Measurements from ENCODE around the gene FCGR1A.
"Not testable (repeated sequence)": the region's sequence is repeated elsewhere in the genome, so short reads cannot be mapped to it uniquely, and the experiment has no call there.

FCGR1A gene

DNA sequence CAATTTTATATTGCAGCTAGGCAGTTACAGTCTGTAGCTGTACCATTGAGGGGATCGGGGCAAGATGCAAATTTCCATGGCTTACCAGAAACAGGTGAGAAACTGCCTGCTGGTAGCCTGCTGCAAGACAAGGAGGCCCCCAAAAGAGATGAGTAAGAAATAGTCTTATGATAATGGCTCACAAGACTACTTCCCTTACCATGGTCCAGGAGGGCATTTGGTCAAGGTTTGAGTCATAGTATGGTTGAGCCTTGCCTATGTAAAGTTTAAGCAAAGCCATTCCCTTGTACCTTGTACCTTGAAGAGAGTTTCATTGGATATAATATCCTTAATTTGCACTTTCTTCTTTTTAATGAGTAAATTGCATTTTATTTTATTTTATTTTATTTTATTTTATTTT lies 30.3 kb upstream of the FCGR1A start:
- not testable (repeated sequence) for H3K27me3 ChIP-seq (ENCODE audit: control insufficient read depth in 1 of 2, insufficient read depth in 2 of 2, low read length in 2 of 2); H3K27ac ChIP-seq (ENCODE audit: low read length); H3K36me3 ChIP-seq (ENCODE audit: control insufficient read depth in 2 of 2, insufficient read depth in 2 of 2, low read length in 2 of 2); H3K9me3 ChIP-seq (ENCODE audit: control insufficient read depth in 2 of 2, low read length in 2 of 2); H3K9ac ChIP-seq (ENCODE audit: low read length in 2 of 2); H3K4me1 ChIP-seq (ENCODE audit: control insufficient read depth, insufficient read depth, low read length); H3K4me3 ChIP-seq (ENCODE audit: low read length in 2 of 2)

DNA sequence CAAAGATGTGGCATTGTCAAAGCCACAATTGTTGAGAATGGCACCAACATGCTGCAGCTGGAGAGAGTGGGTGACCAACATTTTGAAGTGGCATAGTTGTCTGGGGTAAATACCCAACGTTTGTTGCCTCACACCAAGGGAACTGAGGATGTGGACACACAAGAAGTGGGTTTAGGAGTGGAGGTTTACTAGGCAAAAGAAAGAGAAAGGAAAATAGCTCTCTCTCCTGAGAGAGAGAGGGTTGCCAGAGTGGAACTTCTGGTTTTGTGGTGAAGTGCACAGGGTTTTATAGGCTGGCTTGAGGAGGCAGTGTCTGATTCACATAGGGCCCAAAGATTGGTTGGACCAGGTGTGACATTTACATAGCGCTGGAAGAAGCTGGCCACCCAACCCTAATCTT lies 29.0 kb upstream of the FCGR1A start:
- not testable (repeated sequence) for H3K27ac ChIP-seq (ENCODE audit: low read length); H3K27me3 ChIP-seq (ENCODE audit: control insufficient read depth in 1 of 2, insufficient read depth in 2 of 2, low read length in 2 of 2); H3K4me3 ChIP-seq (ENCODE audit: low read length in 2 of 2); H3K9me3 ChIP-seq (ENCODE audit: control insufficient read depth in 2 of 2, low read length in 2 of 2); H3K36me3 ChIP-seq (ENCODE audit: control insufficient read depth in 2 of 2, insufficient read depth in 2 of 2, low read length in 2 of 2); H3K4me1 ChIP-seq (ENCODE audit: control insufficient read depth, insufficient read depth, low read length); H3K9ac ChIP-seq (ENCODE audit: low read length in 2 of 2)

DNA sequence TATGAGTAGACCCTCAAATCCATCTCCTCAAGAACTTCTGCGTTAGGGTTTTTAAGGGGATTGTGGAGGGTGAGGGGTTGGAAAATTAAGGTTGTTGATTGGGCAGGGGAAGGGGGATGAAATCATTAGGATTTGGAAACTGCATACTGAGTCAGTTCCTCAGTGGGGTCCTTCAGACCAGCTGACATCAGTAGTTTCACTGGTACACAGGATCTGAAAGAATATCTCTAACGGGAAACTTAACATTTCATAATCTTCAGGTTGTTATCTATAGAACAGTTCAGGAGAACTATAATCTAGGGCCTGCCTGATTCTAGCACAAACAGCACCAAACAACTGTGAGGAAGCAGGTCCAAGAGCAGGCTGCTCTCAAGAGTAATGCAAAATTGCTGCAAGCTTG lies 27.2 kb upstream of the FCGR1A start:
- H3K9ac ChIP-seq (ENCODE audit: low read length in 2 of 2); H3K36me3 ChIP-seq (ENCODE audit: control insufficient read depth in 2 of 2, insufficient read depth in 2 of 2, low read length in 2 of 2); H3K9me3 ChIP-seq (ENCODE audit: control insufficient read depth in 2 of 2, low read length in 2 of 2); H3K4me1 ChIP-seq (ENCODE audit: control insufficient read depth, insufficient read depth, low read length); H3K27me3 ChIP-seq (ENCODE audit: control insufficient read depth in 1 of 2, insufficient read depth in 2 of 2, low read length in 2 of 2); H3K27ac ChIP-seq (ENCODE audit: low read length); H3K4me3 ChIP-seq (ENCODE audit: low read length in 2 of 2): not testable (repeated sequence)

DNA sequence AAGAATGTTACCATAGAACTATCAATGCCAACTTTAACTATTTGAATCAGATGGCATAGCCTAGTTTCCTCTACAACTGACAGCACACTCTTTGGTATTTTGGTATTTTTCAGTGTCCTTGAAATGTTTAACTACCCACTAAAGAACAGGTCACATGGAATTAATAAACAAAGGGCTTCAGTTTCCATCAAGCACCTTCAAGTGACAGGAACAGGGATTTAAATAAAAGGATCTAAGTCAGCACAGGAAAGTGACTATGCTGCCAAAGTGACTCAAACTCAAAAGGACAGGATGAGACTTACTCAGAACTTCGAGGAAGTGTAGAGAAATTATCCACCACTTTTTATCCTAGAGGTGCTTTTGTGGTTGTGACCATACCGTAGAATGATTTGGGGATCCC lies 20.2 kb upstream of the FCGR1A start:
- not testable (repeated sequence) for H3K27ac ChIP-seq (ENCODE audit: low read length); H3K9me3 ChIP-seq (ENCODE audit: control insufficient read depth in 2 of 2, low read length in 2 of 2); H3K36me3 ChIP-seq (ENCODE audit: control insufficient read depth in 2 of 2, insufficient read depth in 2 of 2, low read length in 2 of 2); H3K4me1 ChIP-seq (ENCODE audit: control insufficient read depth, insufficient read depth, low read length); H3K9ac ChIP-seq (ENCODE audit: low read length in 2 of 2); H3K27me3 ChIP-seq (ENCODE audit: control insufficient read depth in 1 of 2, insufficient read depth in 2 of 2, low read length in 2 of 2); H3K4me3 ChIP-seq (ENCODE audit: low read length in 2 of 2)

DNA sequence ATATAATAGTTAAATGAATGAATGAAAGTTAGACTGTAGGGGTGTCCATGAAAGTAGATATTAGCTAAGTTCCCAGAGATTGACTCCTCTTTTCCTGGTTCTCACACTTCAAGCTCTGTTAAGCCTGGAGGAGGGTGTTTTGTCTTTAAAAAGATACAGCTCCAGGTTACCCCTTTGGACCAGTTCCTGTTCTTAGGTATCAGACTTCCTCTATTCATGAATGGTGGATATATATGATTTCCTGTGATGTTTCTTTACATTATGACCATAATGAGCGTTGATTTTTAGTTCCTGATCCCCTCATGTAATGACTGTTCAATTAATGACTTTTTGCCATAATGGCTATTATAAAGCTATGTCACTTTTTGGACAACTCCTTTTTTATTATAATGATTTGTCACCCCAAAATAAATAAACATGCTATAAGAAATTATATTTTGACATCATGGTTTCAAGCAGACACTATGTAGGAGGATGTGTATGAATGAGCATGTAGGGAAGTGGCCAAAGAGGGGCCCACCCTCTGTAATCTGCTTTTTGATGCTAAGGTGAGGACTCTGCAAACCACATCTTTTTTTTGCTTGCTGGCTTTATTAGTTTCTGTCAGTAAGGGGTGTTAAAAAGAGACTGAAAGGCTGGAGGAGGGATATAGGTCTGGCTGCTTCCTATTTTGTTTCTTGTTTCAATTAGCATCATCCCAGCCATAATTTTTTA lies 18.2 kb upstream of the FCGR1A start:
- not testable (repeated sequence) for H3K4me1 ChIP-seq (ENCODE audit: control insufficient read depth, insufficient read depth, low read length); H3K36me3 ChIP-seq (ENCODE audit: control insufficient read depth in 2 of 2, insufficient read depth in 2 of 2, low read length in 2 of 2); H3K27me3 ChIP-seq (ENCODE audit: control insufficient read depth in 1 of 2, insufficient read depth in 2 of 2, low read length in 2 of 2); H3K27ac ChIP-seq (ENCODE audit: low read length); H3K9me3 ChIP-seq (ENCODE audit: control insufficient read depth in 2 of 2, low read length in 2 of 2); H3K4me3 ChIP-seq (ENCODE audit: low read length in 2 of 2); H3K9ac ChIP-seq (ENCODE audit: low read length in 2 of 2)

DNA sequence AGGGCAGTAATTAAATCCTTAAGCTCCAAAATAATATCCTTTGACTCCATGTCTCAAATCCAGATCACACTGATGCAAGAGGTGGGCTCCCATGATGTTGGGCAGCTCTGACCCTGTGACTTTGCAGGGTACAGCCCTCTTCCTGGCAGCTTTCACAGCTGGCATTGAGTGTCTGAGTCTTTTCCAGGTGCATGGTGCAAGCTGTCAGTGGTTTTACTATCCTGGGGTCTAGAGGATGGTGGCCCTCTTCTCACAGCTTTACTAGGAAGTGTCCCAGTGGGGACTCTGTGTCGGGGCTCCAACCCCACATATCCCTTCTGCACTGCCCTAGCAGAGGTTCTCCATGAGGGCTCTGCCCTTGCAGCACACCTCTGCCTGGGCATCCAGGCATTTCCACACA lies 16.3 kb upstream of the FCGR1A start:
- H3K9me3 ChIP-seq (ENCODE audit: control insufficient read depth in 2 of 2, low read length in 2 of 2); H3K27ac ChIP-seq (ENCODE audit: low read length); H3K36me3 ChIP-seq (ENCODE audit: control insufficient read depth in 2 of 2, insufficient read depth in 2 of 2, low read length in 2 of 2); H3K9ac ChIP-seq (ENCODE audit: low read length in 2 of 2); H3K4me1 ChIP-seq (ENCODE audit: control insufficient read depth, insufficient read depth, low read length); H3K27me3 ChIP-seq (ENCODE audit: control insufficient read depth in 1 of 2, insufficient read depth in 2 of 2, low read length in 2 of 2); H3K4me3 ChIP-seq (ENCODE audit: low read length in 2 of 2): not testable (repeated sequence)

DNA sequence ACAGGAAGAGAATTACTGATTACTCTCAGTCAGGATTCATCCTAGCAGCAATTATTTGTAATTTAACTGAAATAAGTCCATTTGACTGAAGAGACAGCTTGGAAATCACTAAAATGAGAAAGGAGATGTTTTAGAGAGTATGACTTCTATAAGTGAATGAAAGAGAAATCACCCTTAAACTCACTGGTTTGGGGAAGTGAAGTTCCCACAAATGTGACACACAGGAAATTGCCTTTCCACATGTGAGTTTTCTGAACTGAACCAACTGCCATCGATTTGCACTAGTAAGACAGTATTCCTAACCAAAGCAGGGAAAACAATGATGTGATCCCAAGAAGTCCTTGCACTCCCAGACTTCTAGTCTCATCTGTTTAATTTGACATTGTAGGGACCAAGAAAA lies 13.3 kb upstream of the FCGR1A start:
- H3K36me3 ChIP-seq (ENCODE audit: control insufficient read depth in 2 of 2, insufficient read depth in 2 of 2, low read length in 2 of 2); H3K9me3 ChIP-seq (ENCODE audit: control insufficient read depth in 2 of 2, low read length in 2 of 2); H3K9ac ChIP-seq (ENCODE audit: low read length in 2 of 2); H3K4me1 ChIP-seq (ENCODE audit: control insufficient read depth, insufficient read depth, low read length); H3K27ac ChIP-seq (ENCODE audit: low read length); H3K27me3 ChIP-seq (ENCODE audit: control insufficient read depth in 1 of 2, insufficient read depth in 2 of 2, low read length in 2 of 2); H3K4me3 ChIP-seq (ENCODE audit: low read length in 2 of 2): not testable (repeated sequence)

DNA sequence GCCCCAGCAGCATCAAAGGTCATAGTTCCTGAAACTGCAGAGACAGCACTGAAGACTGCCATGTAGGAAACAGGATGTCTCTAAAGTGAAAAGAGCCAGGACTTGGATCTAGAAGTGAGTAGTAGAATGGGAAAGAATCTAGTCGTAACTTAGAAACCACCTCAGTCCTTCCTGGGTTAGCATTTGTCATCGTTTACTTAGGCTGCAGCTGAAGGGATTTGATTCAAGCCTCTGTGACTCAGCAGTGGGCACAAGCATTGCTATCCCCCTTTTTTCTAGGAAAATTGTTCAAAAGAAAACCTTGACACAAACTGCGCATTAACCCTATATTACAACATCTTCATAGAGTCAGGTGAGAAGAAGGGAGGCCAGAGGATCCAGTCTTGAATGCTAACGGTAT lies 11.8 kb upstream of the FCGR1A start:
- H3K4me3 ChIP-seq (ENCODE audit: low read length in 2 of 2); H3K9me3 ChIP-seq (ENCODE audit: control insufficient read depth in 2 of 2, low read length in 2 of 2); H3K4me1 ChIP-seq (ENCODE audit: control insufficient read depth, insufficient read depth, low read length); H3K27me3 ChIP-seq (ENCODE audit: control insufficient read depth in 1 of 2, insufficient read depth in 2 of 2, low read length in 2 of 2); H3K27ac ChIP-seq (ENCODE audit: low read length); H3K36me3 ChIP-seq (ENCODE audit: control insufficient read depth in 2 of 2, insufficient read depth in 2 of 2, low read length in 2 of 2); H3K9ac ChIP-seq (ENCODE audit: low read length in 2 of 2): not testable (repeated sequence)

DNA sequence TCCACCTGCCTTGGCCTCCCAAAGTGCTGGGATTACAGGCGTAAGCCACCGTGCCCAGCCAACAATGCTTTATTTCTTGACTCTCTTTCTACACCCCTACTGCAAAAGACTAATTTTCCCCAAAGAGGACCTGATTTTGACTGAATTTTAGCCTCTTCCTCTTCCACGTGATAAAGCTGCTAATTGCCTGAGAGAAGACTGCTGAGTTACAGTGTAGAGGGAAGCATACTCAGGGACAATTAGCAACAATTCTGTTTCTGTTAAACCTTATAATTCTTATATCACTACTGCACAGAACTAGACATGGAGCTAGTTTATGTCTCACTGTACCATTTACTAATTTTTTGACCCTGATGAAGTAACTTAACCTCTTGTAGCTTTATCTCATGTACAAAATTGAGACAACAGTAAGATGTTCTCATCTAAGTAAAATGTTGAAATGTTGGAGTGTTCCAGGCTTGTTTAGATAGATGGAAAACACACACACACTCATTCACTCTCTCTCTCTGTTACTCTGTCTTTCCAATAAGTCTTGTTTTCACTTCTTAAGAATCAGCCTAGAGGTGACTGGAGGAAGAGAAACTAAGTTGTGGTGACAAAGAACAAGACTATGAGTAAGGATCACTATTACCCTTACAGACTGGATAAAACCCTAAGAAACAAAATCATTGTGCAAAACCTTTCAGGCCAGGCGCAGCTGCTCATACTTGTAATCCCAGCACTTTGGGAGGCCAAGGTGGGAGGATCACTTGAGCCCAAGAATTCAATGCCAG lies 10.7 kb upstream of the FCGR1A start:
- not testable (repeated sequence) for H3K27me3 ChIP-seq (ENCODE audit: control insufficient read depth in 1 of 2, insufficient read depth in 2 of 2, low read length in 2 of 2); H3K4me3 ChIP-seq (ENCODE audit: low read length in 2 of 2); H3K36me3 ChIP-seq (ENCODE audit: control insufficient read depth in 2 of 2, insufficient read depth in 2 of 2, low read length in 2 of 2); H3K9me3 ChIP-seq (ENCODE audit: control insufficient read depth in 2 of 2, low read length in 2 of 2); H3K27ac ChIP-seq (ENCODE audit: low read length); H3K4me1 ChIP-seq (ENCODE audit: control insufficient read depth, insufficient read depth, low read length); H3K9ac ChIP-seq (ENCODE audit: low read length in 2 of 2)

DNA sequence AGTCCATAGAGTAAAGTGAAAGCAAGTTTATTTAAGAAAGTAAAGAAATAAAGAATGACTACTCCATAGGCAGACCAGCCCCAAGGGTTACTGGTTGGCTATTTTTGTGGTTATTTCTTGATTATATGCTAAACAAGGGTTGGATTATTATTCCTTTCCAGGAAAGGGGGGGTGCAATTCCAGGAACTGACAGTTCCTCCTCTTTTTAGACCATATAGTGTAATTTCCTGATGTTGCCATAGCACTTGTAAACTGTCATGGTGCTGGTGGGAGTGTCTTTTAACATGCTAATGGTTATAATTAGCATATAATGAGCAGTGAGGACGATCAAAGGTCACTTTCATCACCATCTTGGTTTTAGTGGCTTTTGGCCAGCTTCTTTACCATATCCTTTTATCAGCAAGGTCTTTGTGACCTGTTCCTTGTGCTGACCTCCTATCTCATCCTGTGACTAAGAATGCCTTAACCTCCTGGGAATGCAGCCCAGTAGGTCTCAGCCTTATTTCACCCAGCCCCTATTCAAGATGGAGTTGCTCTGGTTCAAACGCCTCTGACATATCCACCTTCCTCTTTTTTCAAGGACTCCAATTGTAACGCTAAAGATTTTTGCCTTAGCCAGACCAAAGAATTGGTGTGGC lies 6.9 kb upstream of the FCGR1A start:
- not testable (repeated sequence) for H3K9ac ChIP-seq (ENCODE audit: low read length in 2 of 2); H3K9me3 ChIP-seq (ENCODE audit: control insufficient read depth in 2 of 2, low read length in 2 of 2); H3K4me1 ChIP-seq (ENCODE audit: control insufficient read depth, insufficient read depth, low read length); H3K36me3 ChIP-seq (ENCODE audit: control insufficient read depth in 2 of 2, insufficient read depth in 2 of 2, low read length in 2 of 2); H3K27ac ChIP-seq (ENCODE audit: low read length); H3K4me3 ChIP-seq (ENCODE audit: low read length in 2 of 2); H3K27me3 ChIP-seq (ENCODE audit: control insufficient read depth in 1 of 2, insufficient read depth in 2 of 2, low read length in 2 of 2)

DNA sequence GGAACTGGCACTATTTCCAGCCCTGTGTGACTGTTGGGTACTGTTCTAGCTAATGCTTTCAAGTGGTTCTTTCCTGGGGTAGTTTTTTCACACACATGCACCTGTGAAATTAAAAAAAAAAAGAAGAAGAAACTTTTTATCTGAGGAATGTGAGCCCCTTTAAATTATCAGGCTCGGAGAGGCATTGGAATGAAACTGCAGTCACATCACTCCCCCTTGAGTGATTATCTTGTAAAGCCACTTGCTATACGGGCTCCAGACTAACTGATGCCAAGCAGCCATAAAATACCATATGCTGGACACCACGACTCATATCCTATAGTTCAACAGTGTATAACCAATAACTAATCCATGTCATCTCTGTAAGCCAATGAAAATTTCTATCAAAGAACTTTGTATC lies 5.4 kb upstream of the FCGR1A start:
- H3K4me1 ChIP-seq (ENCODE audit: control insufficient read depth, insufficient read depth, low read length); H3K27ac ChIP-seq (ENCODE audit: low read length); H3K9ac ChIP-seq (ENCODE audit: low read length in 2 of 2); H3K27me3 ChIP-seq (ENCODE audit: control insufficient read depth in 1 of 2, insufficient read depth in 2 of 2, low read length in 2 of 2); H3K4me3 ChIP-seq (ENCODE audit: low read length in 2 of 2); H3K36me3 ChIP-seq (ENCODE audit: control insufficient read depth in 2 of 2, insufficient read depth in 2 of 2, low read length in 2 of 2); H3K9me3 ChIP-seq (ENCODE audit: control insufficient read depth in 2 of 2, low read length in 2 of 2): not testable (repeated sequence)

Measured in stomach smooth muscle (tissue), 2 donors.